ENCODE measurements around the gene AAMDC.

DNA sequence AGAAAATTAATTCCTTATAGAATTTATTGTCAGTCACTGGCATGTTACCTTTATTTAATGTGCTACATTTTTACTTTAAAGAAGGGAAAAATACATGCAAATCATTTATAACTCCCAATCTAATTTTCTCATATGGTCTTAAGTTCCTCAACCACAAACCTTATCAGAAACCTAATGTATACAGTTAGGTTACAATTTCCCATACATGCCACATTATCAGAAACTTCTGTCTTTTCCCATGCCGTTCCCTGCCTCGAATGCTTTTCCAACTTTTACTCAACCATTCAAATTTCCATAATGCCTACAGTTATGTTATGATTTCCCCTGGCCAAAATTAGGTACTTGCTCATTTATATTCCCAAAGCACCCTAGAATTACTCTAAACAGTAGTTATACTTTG, 14.0 kb upstream of the AAMDC start:
- no peak for TF ChIP-seq EZH2 (IDR thresholded peaks at IDR 0.05; ENCODE audit: borderline replicate concordance, insufficient read depth, low read length, poor library complexity, severe bottlenecking)
- no peak for TF ChIP-seq POLR2AphosphoS5 (IDR thresholded peaks at IDR 0.05)
- TF ChIP-seq, protein P1, sequence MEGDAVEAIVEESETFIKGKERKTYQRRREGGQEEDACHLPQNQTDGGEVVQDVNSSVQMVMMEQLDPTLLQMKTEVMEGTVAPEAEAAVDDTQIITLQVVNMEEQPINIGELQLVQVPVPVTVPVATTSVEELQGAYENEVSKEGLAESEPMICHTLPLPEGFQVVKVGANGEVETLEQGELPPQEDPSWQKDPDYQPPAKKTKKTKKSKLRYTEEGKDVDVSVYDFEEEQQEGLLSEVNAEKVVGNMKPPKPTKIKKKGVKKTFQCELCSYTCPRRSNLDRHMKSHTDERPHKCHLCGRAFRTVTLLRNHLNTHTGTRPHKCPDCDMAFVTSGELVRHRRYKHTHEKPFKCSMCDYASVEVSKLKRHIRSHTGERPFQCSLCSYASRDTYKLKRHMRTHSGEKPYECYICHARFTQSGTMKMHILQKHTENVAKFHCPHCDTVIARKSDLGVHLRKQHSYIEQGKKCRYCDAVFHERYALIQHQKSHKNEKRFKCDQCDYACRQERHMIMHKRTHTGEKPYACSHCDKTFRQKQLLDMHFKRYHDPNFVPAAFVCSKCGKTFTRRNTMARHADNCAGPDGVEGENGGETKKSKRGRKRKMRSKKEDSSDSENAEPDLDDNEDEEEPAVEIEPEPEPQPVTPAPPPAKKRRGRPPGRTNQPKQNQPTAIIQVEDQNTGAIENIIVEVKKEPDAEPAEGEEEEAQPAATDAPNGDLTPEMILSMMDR (IDR thresholded peaks at IDR 0.05; ENCODE audit: poor library complexity, severe bottlenecking): no peak
- TF ChIP-seq, protein P2, sequence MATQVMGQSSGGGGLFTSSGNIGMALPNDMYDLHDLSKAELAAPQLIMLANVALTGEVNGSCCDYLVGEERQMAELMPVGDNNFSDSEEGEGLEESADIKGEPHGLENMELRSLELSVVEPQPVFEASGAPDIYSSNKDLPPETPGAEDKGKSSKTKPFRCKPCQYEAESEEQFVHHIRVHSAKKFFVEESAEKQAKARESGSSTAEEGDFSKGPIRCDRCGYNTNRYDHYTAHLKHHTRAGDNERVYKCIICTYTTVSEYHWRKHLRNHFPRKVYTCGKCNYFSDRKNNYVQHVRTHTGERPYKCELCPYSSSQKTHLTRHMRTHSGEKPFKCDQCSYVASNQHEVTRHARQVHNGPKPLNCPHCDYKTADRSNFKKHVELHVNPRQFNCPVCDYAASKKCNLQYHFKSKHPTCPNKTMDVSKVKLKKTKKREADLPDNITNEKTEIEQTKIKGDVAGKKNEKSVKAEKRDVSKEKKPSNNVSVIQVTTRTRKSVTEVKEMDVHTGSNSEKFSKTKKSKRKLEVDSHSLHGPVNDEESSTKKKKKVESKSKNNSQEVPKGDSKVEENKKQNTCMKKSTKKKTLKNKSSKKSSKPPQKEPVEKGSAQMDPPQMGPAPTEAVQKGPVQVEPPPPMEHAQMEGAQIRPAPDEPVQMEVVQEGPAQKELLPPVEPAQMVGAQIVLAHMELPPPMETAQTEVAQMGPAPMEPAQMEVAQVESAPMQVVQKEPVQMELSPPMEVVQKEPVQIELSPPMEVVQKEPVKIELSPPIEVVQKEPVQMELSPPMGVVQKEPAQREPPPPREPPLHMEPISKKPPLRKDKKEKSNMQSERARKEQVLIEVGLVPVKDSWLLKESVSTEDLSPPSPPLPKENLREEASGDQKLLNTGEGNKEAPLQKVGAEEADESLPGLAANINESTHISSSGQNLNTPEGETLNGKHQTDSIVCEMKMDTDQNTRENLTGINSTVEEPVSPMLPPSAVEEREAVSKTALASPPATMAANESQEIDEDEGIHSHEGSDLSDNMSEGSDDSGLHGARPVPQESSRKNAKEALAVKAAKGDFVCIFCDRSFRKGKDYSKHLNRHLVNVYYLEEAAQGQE (IDR thresholded peaks at IDR 0.05; ENCODE audit: borderline replicate concordance): no peak
- TF ChIP-seq TAF1 (IDR thresholded peaks at IDR 0.05; ENCODE audit: low read depth): no peak
- TF ChIP-seq MXI1 (conservative IDR thresholded peaks at IDR 0.05; ENCODE audit: poor library complexity, severe bottlenecking): no peak
- no peak for TF ChIP-seq EP300 (conservative IDR thresholded peaks at IDR 0.05; ENCODE audit: poor library complexity, severe bottlenecking)
- no peak for TF ChIP-seq RAD21 (conservative IDR thresholded peaks at IDR 0.05)
- TF ChIP-seq SMC3 (conservative IDR thresholded peaks at IDR 0.05; ENCODE audit: poor library complexity): no peak

Data from neural cell (in vitro differentiated cells).